Suprapubic skin (tissue), 4 donors: ENCODE data around the gene CFH. TPM values are rescaled to one million over a fixed set of nuclear protein-coding genes. Genes with fewer than 3 reads are reported as not detected.
"Not testable (repeated sequence)": the region's sequence is repeated elsewhere in the genome, so short reads cannot be mapped to it uniquely, and the experiment has no call there.

ENCODE experiments used
- DNase-seq, 2 donors: peaks; one replicate each; pipeline ENCODE4 v3.0.0-alpha.2; 2019; ENCODE audit warnings: low spot score in 2 of 2
- H3K27ac ChIP-seq: fragments of 200-600 bp; sonication (generic); one replicate; pipeline ENCODE4 v1.5.1; 2019
- H3K27me3 ChIP-seq: fragments of 200-600 bp; sonication (generic); one replicate; pipeline ENCODE4 v1.5.1; 2019
- H3K36me3 ChIP-seq: fragments of 200-600 bp; sonication (generic); one replicate; pipeline ENCODE4 v1.5.1; 2019
- H3K4me1 ChIP-seq: fragments of 200-600 bp; sonication (generic); one replicate; pipeline ENCODE4 v1.5.1; 2019
- H3K4me3 ChIP-seq: fragments of 200-600 bp; sonication (generic); one replicate; pipeline ENCODE4 v1.5.1; 2019; ENCODE audit warnings: mild to moderate bottlenecking
- H3K9me3 ChIP-seq: fragments of 200-600 bp; sonication (generic); one replicate; pipeline ENCODE4 v1.5.1; 2019
- EP300 ChIP-seq: sonication (generic); formaldehyde crosslinking; IDR thresholded peaks from one replicate; pipeline ENCODE4 v1.6.1; 2017; ENCODE audit warnings: antibody characterized with exemption
- POLR2A ChIP-seq, 2 donors: fragments of 450-650 bp; IDR thresholded peaks; one replicate each; pipeline ENCODE4 v1.6.1; 2017; ENCODE audit warnings: antibody characterized with exemption in 2 of 2, mild to moderate bottlenecking in 2 of 2, moderate library complexity in 2 of 2
- POLR2AphosphoS5 ChIP-seq, 3 donors: sonication (generic); formaldehyde crosslinking; IDR thresholded peaks; one replicate each; pipeline ENCODE4 v1.6.1; 2017; ENCODE audit warnings: antibody characterized with exemption in 3 of 3
- WGBS: methylation state at CpG from one replicate; pipeline ENCODE4 v1.1.5; 2018; 5-methylcytosine and 5-hydroxymethylcytosine counted together
- total RNA-seq, 4 donors: library from RNA; depleted of rRNA; stranded (reverse); fragments of >200 nt; gene quantifications; one replicate each; pipeline ENCODE4 v1.1.0, GENCODE V29; 2016
- TF ChIP-seq, protein P1 (sequence below), 2 donors: fragments of 200-600 bp in 1 of 2; fragments of 450-650 bp in 1 of 2; sonication (generic) in 1 of 2; IDR thresholded peaks; one replicate each; pipeline ENCODE4 v1.5.1; 2016 to 2019; ENCODE audit warnings: antibody characterized with exemption in 2 of 2, mild to moderate bottlenecking in 1 of 2, moderate library complexity in 1 of 2

The CFH gene
- total RNA-seq, 4 donors from 2014 or later = 12.8 to 45.2 (median 27.3) TPM

- no peak for DNase-seq
- H3K36me3 ChIP-seq = peaks cover 4% of the 10 kb centered on the region
- TF ChIP-seq, protein P1, sequence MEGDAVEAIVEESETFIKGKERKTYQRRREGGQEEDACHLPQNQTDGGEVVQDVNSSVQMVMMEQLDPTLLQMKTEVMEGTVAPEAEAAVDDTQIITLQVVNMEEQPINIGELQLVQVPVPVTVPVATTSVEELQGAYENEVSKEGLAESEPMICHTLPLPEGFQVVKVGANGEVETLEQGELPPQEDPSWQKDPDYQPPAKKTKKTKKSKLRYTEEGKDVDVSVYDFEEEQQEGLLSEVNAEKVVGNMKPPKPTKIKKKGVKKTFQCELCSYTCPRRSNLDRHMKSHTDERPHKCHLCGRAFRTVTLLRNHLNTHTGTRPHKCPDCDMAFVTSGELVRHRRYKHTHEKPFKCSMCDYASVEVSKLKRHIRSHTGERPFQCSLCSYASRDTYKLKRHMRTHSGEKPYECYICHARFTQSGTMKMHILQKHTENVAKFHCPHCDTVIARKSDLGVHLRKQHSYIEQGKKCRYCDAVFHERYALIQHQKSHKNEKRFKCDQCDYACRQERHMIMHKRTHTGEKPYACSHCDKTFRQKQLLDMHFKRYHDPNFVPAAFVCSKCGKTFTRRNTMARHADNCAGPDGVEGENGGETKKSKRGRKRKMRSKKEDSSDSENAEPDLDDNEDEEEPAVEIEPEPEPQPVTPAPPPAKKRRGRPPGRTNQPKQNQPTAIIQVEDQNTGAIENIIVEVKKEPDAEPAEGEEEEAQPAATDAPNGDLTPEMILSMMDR (IDR thresholded peaks at IDR 0.05) = no peak
- no peak for TF ChIP-seq POLR2A (IDR thresholded peaks at IDR 0.05)
- no peak for TF ChIP-seq EP300
- no peaks in the 10 kb centered on the region for H3K9me3 ChIP-seq
- H3K27ac ChIP-seq = no peak overlapping the region
- no peak overlapping the region for H3K4me3 ChIP-seq
- no peaks in the 10 kb centered on the region for H3K27me3 ChIP-seq
- WGBS = 93% methylated on average over 3 of the region's 3 CpGs
- no peaks in the 10 kb centered on the region for H3K4me1 ChIP-seq
These were observed 37.2 kb downstream of the CFH start for GRCh38 chr1:196689001-196689400.

- WGBS = 63% methylated on average over 5 of the region's 5 CpGs
- H3K4me1 ChIP-seq = no peaks in the 10 kb centered on the region
- no peak for DNase-seq
- H3K4me3 ChIP-seq = no peak overlapping the region
- H3K27me3 ChIP-seq = no peaks in the 10 kb centered on the region
- H3K27ac ChIP-seq = no peak overlapping the region
- no peak for TF ChIP-seq POLR2A (IDR thresholded peaks at IDR 0.05)
- no peaks in the 10 kb centered on the region for H3K9me3 ChIP-seq
- peaks cover 4% of the 10 kb centered on the region for H3K36me3 ChIP-seq
These were observed 38.7 kb downstream of the CFH start for GRCh38 chr1:196690582-196690981.

DNA sequence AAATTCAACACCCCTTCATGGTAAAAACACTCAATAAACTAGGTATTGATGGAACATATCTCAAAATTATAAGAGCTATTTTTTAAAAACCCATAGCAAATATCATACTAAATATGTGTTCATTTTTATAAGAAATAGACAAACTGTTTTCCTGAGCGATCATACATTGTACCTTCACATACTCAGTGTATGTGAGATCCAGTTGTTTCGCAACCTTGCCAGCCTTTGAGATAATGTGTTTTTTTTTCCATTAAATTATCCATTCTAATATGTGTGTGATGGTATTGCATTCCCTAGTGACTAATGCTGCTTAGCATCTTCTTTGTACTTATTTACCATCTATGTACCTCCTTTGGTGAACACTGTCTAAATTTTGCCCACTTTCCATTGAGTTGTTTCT, 47.1 kb downstream of the CFH start:
- 95% methylated on average over 2 of the region's 2 CpGs for WGBS
- H3K27ac ChIP-seq = no peak overlapping the region
- TF ChIP-seq, protein P1 (IDR thresholded peaks at IDR 0.05) = no peak
- no peak for TF ChIP-seq POLR2A (IDR thresholded peaks at IDR 0.05)
- TF ChIP-seq POLR2AphosphoS5 (IDR thresholded peaks at IDR 0.05) = no peak
- TF ChIP-seq EP300 = no peak

GRCh38 chr1:196701144-196701543, 49.3 kb downstream of the CFH start:
- Histone ChIP-seq H3K27me3 (no peaks in the 10 kb centered on the region), H3K4me1 (no peaks in the 10 kb centered on the region), H3K27ac (no peak overlapping the region), H3K36me3 (no peaks in the 10 kb centered on the region), H3K4me3 (no peak overlapping the region), H3K9me3 (no peaks in the 10 kb centered on the region)
- no peak for DNase-seq
- TF ChIP-seq, protein P1 (IDR thresholded peaks at IDR 0.05) = no peak
- no peak for TF ChIP-seq POLR2AphosphoS5 (IDR thresholded peaks at IDR 0.05)
- TF ChIP-seq POLR2A (IDR thresholded peaks at IDR 0.05) = no peak
- 94% methylated on average over 1 of the region's 1 CpG for WGBS

More for the DNA sequence above, 47.1 kb downstream of the CFH start:
- Histone ChIP-seq H3K4me3 (no peak overlapping the region), H3K27me3 (no peaks in the 10 kb centered on the region), H3K36me3 (no peaks in the 10 kb centered on the region), H3K4me1 (no peaks in the 10 kb centered on the region), H3K9me3 (no peaks in the 10 kb centered on the region)
- no peak for DNase-seq

DNA sequence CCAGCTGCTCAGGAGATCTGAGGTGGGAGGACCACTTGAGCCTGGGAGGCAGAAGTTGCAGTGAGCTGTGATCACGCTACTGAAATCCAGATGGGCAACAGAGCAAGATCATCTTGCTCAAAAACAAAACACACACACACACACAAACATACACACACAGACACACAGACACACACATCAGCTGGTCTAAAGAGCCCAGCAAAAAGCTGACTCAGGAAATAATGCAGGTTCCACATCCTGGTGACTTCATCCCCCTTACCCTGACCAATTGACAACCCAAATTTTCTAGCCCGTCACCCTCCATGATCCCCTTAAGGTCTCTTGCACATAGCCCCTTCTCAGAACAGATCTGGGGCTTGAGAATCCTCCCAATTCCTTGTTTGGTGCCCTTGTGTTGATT, 58.0 kb downstream of the CFH start:
- H3K4me1 ChIP-seq, DNase-seq, H3K27me3 ChIP-seq, H3K4me3 ChIP-seq, H3K9me3 ChIP-seq, H3K36me3 ChIP-seq, H3K27ac ChIP-seq: not testable (repeated sequence)
- WGBS = 84% methylated on average over 2 of the region's 2 CpGs

- no peaks in the 10 kb centered on the region for H3K27me3 ChIP-seq
- no peaks in the 10 kb centered on the region for H3K9me3 ChIP-seq
- no peaks in the 10 kb centered on the region for H3K36me3 ChIP-seq
- DNase-seq = no peak
- H3K4me3 ChIP-seq = no peak overlapping the region
- no peak for TF ChIP-seq POLR2AphosphoS5 (IDR thresholded peaks at IDR 0.05)
- TF ChIP-seq, protein P1 (IDR thresholded peaks at IDR 0.05) = no peak
- no peak for TF ChIP-seq EP300
- TF ChIP-seq POLR2A (IDR thresholded peaks at IDR 0.05) = no peak
- no peak overlapping the region for H3K27ac ChIP-seq
- no peaks in the 10 kb centered on the region for H3K4me1 ChIP-seq
- 78% methylated on average over 2 of the region's 2 CpGs for WGBS
These were observed 66.0 kb downstream of the CFH start for GRCh38 chr1:196717868-196718267.
